Tongue (tissue), 2 donors: ENCODE results near the gene CDK4. TPM values are rescaled to one million over a fixed set of nuclear protein-coding genes. Genes with fewer than 3 reads are reported as not detected.

ENCODE experiments used
- DNase-seq: peaks from one replicate; pipeline ENCODE4 v3.0.0-alpha.2; 2015
- total RNA-seq: library from RNA; depleted of rRNA; stranded (reverse); fragments of >200 nt; gene quantifications from one replicate; pipeline ENCODE4 v1.2.3, GENCODE V29; 2014

Gene CDK4
- total RNA-seq, 1 donor from 2014 or later, result 140 TPM

- peak; percentile 73 for DNase-seq
Measured at GRCh38 chr12:57738661-57739237, 13.4 kb downstream of the CDK4 start, which contains the start of gene AGAP2. Gene AGAP2, minus strand, starts transcription at chr12:57738742. Its CDS starts 496 bp downstream, at chr12:57738246.

- peak; percentile 66 for DNase-seq
Measured at GRCh38 chr12:57737467-57738460, 14.3 kb downstream of the CDK4 start.

- no peak for DNase-seq
Measured at GRCh38 chr12:57736741-57737466, 15.2 kb downstream of the CDK4 start.

- peak; percentile 77 for DNase-seq
Measured at GRCh38 chr12:57735952-57736740, 16.0 kb downstream of the CDK4 start.

- peak; percentile 96 for DNase-seq
Measured at GRCh38 chr12:57735198-57735855, 16.8 kb downstream of the CDK4 start.

- peak; percentile 67 for DNase-seq
Measured at GRCh38 chr12:57734591-57734990, 17.5 kb downstream of the CDK4 start.

GRCh38 chr12:57733928-57734327 is 18.2 kb downstream of the CDK4 start:
- DNase-seq, result no peak

GRCh38 chr12:57732726-57733593 is 19.1 kb downstream of the CDK4 start:
- DNase-seq, result no peak

GRCh38 chr12:57732270-57732669 is 19.8 kb downstream of the CDK4 start:
- no peak for DNase-seq

GRCh38 chr12:57731411-57732080 is 20.6 kb downstream of the CDK4 start:
- no peak for DNase-seq

GRCh38 chr12:57730336-57731067 is 21.6 kb downstream of the CDK4 start:
- DNase-seq, result no peak

- DNase-seq, result no peak
Measured at GRCh38 chr12:57729321-57729844, 22.7 kb downstream of the CDK4 start.

- peak; percentile 30 for DNase-seq
Measured at GRCh38 chr12:57727758-57728395, 24.2 kb downstream of the CDK4 start.

- peak; percentile 68 for DNase-seq
Measured at GRCh38 chr12:57726884-57727757, 25.0 kb downstream of the CDK4 start.

- peak; percentile 92 for DNase-seq
Measured at GRCh38 chr12:57726151-57726883, 25.8 kb downstream of the CDK4 start.

GRCh38 chr12:57725851-57726150 is 26.3 kb downstream of the CDK4 start:
- DNase-seq, result no peak
